H1 (cell line): ENCODE data around the gene C19orf67.

Experiments
- TF ChIP-seq, protein P1 (sequence below): IDR thresholded peaks from 2 replicates; pipeline ENCODE4 v1.6.1; 2012; ENCODE audit warnings: inconsistent platforms
- TF ChIP-seq, protein P2 (sequence below), 3 experiments: IDR thresholded peaks; 1 replicate in 2 of 3; 2 replicates in 1 of 3; pipeline versions ENCODE4 v1.5.1 to v1.6.1; 2011; ENCODE audit warnings: low read length in 3 of 3, mild to moderate bottlenecking in 3 of 3, inconsistent platforms in 2 of 3, low read depth in 1 of 3, moderate library complexity in 1 of 3; ENCODE audit not compliant: insufficient read depth in 1 of 3; ENCODE audit errors: control extremely low read depth in 1 of 3

GRCh38 chr19:14081797-14082674 lies 3.5 kb downstream of the C19orf67 start:
- TF ChIP-seq, protein P1, sequence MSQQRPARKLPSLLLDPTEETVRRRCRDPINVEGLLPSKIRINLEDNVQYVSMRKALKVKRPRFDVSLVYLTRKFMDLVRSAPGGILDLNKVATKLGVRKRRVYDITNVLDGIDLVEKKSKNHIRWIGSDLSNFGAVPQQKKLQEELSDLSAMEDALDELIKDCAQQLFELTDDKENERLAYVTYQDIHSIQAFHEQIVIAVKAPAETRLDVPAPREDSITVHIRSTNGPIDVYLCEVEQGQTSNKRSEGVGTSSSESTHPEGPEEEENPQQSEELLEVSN: no peak
- TF ChIP-seq, protein P2, sequence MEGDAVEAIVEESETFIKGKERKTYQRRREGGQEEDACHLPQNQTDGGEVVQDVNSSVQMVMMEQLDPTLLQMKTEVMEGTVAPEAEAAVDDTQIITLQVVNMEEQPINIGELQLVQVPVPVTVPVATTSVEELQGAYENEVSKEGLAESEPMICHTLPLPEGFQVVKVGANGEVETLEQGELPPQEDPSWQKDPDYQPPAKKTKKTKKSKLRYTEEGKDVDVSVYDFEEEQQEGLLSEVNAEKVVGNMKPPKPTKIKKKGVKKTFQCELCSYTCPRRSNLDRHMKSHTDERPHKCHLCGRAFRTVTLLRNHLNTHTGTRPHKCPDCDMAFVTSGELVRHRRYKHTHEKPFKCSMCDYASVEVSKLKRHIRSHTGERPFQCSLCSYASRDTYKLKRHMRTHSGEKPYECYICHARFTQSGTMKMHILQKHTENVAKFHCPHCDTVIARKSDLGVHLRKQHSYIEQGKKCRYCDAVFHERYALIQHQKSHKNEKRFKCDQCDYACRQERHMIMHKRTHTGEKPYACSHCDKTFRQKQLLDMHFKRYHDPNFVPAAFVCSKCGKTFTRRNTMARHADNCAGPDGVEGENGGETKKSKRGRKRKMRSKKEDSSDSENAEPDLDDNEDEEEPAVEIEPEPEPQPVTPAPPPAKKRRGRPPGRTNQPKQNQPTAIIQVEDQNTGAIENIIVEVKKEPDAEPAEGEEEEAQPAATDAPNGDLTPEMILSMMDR (IDR thresholded peaks at IDR 0.05; ENCODE audit: control extremely low read depth in 1 of 3, insufficient read depth in 1 of 3, low read depth in 1 of 3, low read length in 3 of 3): no peak
